Globus pallidus (tissue), 1 donor: Measurements from ENCODE around the gene UCMA.
A peak's percentile ranks its signal among the peaks of the same experiment; 100 is the strongest.

ENCODE experiments used
- DNase-seq: peaks from one replicate; pipeline ENCODE4 v3.0.0-alpha.2; 2015; ENCODE audit warnings: low spot score

The UCMA gene

GRCh38 chr10:13233358-13233757 lies 816 bp downstream of the UCMA start:
- no peak for DNase-seq

GRCh38 chr10:13231808-13232207 lies 2.4 kb downstream of the UCMA start:
- DNase-seq: no peak

- DNase-seq: no peak
These were observed 3.0 kb downstream of the UCMA start for GRCh38 chr10:13231190-13231589.

GRCh38 chr10:13227031-13227430 lies 7.1 kb downstream of the UCMA start:
- DNase-seq: no peak

GRCh38 chr10:13225601-13226000 lies 8.6 kb downstream of the UCMA start:
- no peak for DNase-seq

GRCh38 chr10:13224210-13224995 lies 9.8 kb downstream of the UCMA start:
- DNase-seq: no peak

- DNase-seq: no peak
These were observed 10.9 kb downstream of the UCMA start for GRCh38 chr10:13223241-13223640.

GRCh38 chr10:13222566-13222965 lies 11.6 kb downstream of the UCMA start:
- DNase-seq: no peak

GRCh38 chr10:13222151-13222550 lies 12.0 kb downstream of the UCMA start:
- DNase-seq: no peak

GRCh38 chr10:13221572-13221971 lies 12.6 kb downstream of the UCMA start:
- DNase-seq: no peak

- no peak for DNase-seq
These were observed 14.2 kb downstream of the UCMA start for GRCh38 chr10:13219685-13220670.

- no peak for DNase-seq
These were observed 15.3 kb downstream of the UCMA start for GRCh38 chr10:13218878-13219277.

GRCh38 chr10:13213163-13213562 lies 21.0 kb downstream of the UCMA start:
- DNase-seq: no peak

GRCh38 chr10:13206546-13207443 lies 27.4 kb downstream of the UCMA start:
- peak; percentile 14 for DNase-seq

- no peak for DNase-seq
These were observed 28.1 kb downstream of the UCMA start for GRCh38 chr10:13206091-13206490.

- no peak for DNase-seq
These were observed 33.0 kb downstream of the UCMA start for GRCh38 chr10:13201132-13201531.

- DNase-seq: no peak
These were observed 39.2 kb downstream of the UCMA start for GRCh38 chr10:13195016-13195415.

GRCh38 chr10:13193637-13194036 lies 40.5 kb downstream of the UCMA start:
- DNase-seq: no peak

GRCh38 chr10:13191362-13191761 lies 42.8 kb downstream of the UCMA start:
- DNase-seq: no peak

- DNase-seq: no peak
These were observed 43.4 kb downstream of the UCMA start for GRCh38 chr10:13190816-13191215.

- no peak for DNase-seq
These were observed 44.2 kb downstream of the UCMA start for GRCh38 chr10:13189961-13190360.

- no peak for DNase-seq
These were observed 45.6 kb downstream of the UCMA start for GRCh38 chr10:13188593-13188992.
